Activated naive CD4-positive, alpha-beta T cell treated with anti-CD3 and anti-CD28 coated beads, Interleukin-2, amount 10 ng/mL, durations not matched to agents 7 days and 5 days (primary cell): ENCODE measurements around the gene DSCAML1.

Experiments used
- CTCF ChIA-PET: fragments of 350-600 bp; sonication (Branson Sonifier 250); formaldehyde crosslinking; loops from one replicate; lab custom pipeline; 2021; ENCODE audit warnings: antibody characterized with exemption; lab: Charles Lee
- DNase-seq: peaks from one replicate; pipeline ENCODE4 v3.0.0-alpha.2; 2020
- H3K27ac Mint-ChIP-seq: one replicate; pipeline ENCODE4 v1.8.0; 2021; ENCODE audit warnings: mild to moderate bottlenecking, moderate library complexity, mixed read lengths
- H3K27me3 Mint-ChIP-seq: one replicate; pipeline ENCODE4 v1.8.0; 2021; ENCODE audit warnings: mild to moderate bottlenecking, mixed read lengths
- H3K36me3 Mint-ChIP-seq: one replicate; pipeline ENCODE4 v1.8.0; 2021; ENCODE audit warnings: mixed read lengths
- H3K4me1 Mint-ChIP-seq: one replicate; pipeline ENCODE4 v1.8.0; 2021; ENCODE audit warnings: mixed read lengths
- H3K4me3 Mint-ChIP-seq: one replicate; pipeline ENCODE4 v1.8.0; 2021; ENCODE audit warnings: mild to moderate bottlenecking, moderate library complexity, mixed read lengths
- H3K9me3 Mint-ChIP-seq: one replicate; pipeline ENCODE4 v1.8.0; 2021; ENCODE audit warnings: mixed read lengths

The DSCAML1 gene

GRCh38 chr11:117658809-117659208, 138.2 kb downstream of the DSCAML1 start:
- Mint-ChIP-seq H3K36me3 (no peaks in the 10 kb centered on the region), H3K9me3 (no peaks in the 10 kb centered on the region), H3K27ac (no peak overlapping the region), H3K4me1 (no peaks in the 10 kb centered on the region), H3K4me3 (no peak overlapping the region), H3K27me3 (peaks cover 13% of the 10 kb centered on the region)
- no peak for DNase-seq
- CTCF ChIA-PET: no interaction called here

GRCh38 chr11:117657794-117658193, 139.2 kb downstream of the DSCAML1 start:
- CTCF ChIA-PET: no interaction called here

GRCh38 chr11:117654281-117655255, 142.4 kb downstream of the DSCAML1 start:
- DNase-seq: no peak
- Mint-ChIP-seq H3K9me3 (no peaks in the 10 kb centered on the region), H3K27ac (no peak overlapping the region), H3K27me3 (peaks cover 4% of the 10 kb centered on the region), H3K4me3 (no peak overlapping the region), H3K4me1 (no peaks in the 10 kb centered on the region), H3K36me3 (no peaks in the 10 kb centered on the region)
- CTCF ChIA-PET: no interaction called here

More at GRCh38 chr11:117657794-117658193, 139.2 kb downstream of the DSCAML1 start:
- no peak for DNase-seq
- Mint-ChIP-seq H3K4me3 (no peak overlapping the region), H3K27me3 (peaks cover 4% of the 10 kb centered on the region), H3K27ac (no peak overlapping the region), H3K4me1 (no peaks in the 10 kb centered on the region), H3K36me3 (no peaks in the 10 kb centered on the region), H3K9me3 (no peaks in the 10 kb centered on the region)

GRCh38 chr11:117652521-117652920, 144.5 kb downstream of the DSCAML1 start:
- no peak overlapping the region for H3K4me3 Mint-ChIP-seq
- no peaks in the 10 kb centered on the region for H3K36me3 Mint-ChIP-seq
- peaks cover 7% of the 10 kb centered on the region for H3K27me3 Mint-ChIP-seq
- CTCF ChIA-PET: no interaction called here
- no peaks in the 10 kb centered on the region for H3K9me3 Mint-ChIP-seq
- no peaks in the 10 kb centered on the region for H3K4me1 Mint-ChIP-seq
- DNase-seq: no peak
- H3K27ac Mint-ChIP-seq: no peak overlapping the region

- no peaks in the 10 kb centered on the region for H3K36me3 Mint-ChIP-seq
Observed at GRCh38 chr11:117649296-117650055, 147.5 kb downstream of the DSCAML1 start.

GRCh38 chr11:117647872-117648271, 149.1 kb downstream of the DSCAML1 start:
- H3K36me3 Mint-ChIP-seq: no peaks in the 10 kb centered on the region
- CTCF ChIA-PET: no interaction called here
- no peaks in the 10 kb centered on the region for H3K9me3 Mint-ChIP-seq
- H3K27me3 Mint-ChIP-seq: peaks cover 10% of the 10 kb centered on the region
- DNase-seq: no peak
- H3K4me1 Mint-ChIP-seq: no peaks in the 10 kb centered on the region
- no peak overlapping the region for H3K27ac Mint-ChIP-seq
- no peak overlapping the region for H3K4me3 Mint-ChIP-seq

More at GRCh38 chr11:117649296-117650055, 147.5 kb downstream of the DSCAML1 start:
- H3K9me3 Mint-ChIP-seq: no peaks in the 10 kb centered on the region
- H3K4me3 Mint-ChIP-seq: no peak overlapping the region
- no peaks in the 10 kb centered on the region for H3K4me1 Mint-ChIP-seq
- H3K27ac Mint-ChIP-seq: peak overlapping the region; percentile 31
- CTCF ChIA-PET: interaction anchor here (1.3 kb wide), 1 partner anchor 28 kb away, joined by 4 read pairs; no protein-coding TSS in a partner anchor
- H3K27me3 Mint-ChIP-seq: peaks cover 10% of the 10 kb centered on the region
- DNase-seq: no peak

GRCh38 chr11:117647207-117647606, 149.8 kb downstream of the DSCAML1 start:
- CTCF ChIA-PET: no interaction called here
- H3K4me3 Mint-ChIP-seq: no peak overlapping the region
- H3K36me3 Mint-ChIP-seq: no peaks in the 10 kb centered on the region
- H3K27me3 Mint-ChIP-seq: peaks cover 10% of the 10 kb centered on the region
- DNase-seq: no peak
- no peaks in the 10 kb centered on the region for H3K4me1 Mint-ChIP-seq
- no peak overlapping the region for H3K27ac Mint-ChIP-seq
- H3K9me3 Mint-ChIP-seq: no peaks in the 10 kb centered on the region

GRCh38 chr11:117646411-117646810, 150.6 kb downstream of the DSCAML1 start:
- Mint-ChIP-seq H3K36me3 (no peaks in the 10 kb centered on the region), H3K27ac (no peak overlapping the region), H3K27me3 (peaks cover 10% of the 10 kb centered on the region), H3K4me1 (no peaks in the 10 kb centered on the region), H3K9me3 (no peaks in the 10 kb centered on the region), H3K4me3 (no peak overlapping the region)
- DNase-seq: no peak
- CTCF ChIA-PET: no interaction called here

GRCh38 chr11:117644403-117645155, 152.4 kb downstream of the DSCAML1 start:
- Mint-ChIP-seq H3K27ac (no peak overlapping the region), H3K4me3 (no peak overlapping the region), H3K27me3 (peaks cover 10% of the 10 kb centered on the region), H3K4me1 (no peaks in the 10 kb centered on the region), H3K9me3 (no peaks in the 10 kb centered on the region), H3K36me3 (no peaks in the 10 kb centered on the region)
- DNase-seq: no peak
- CTCF ChIA-PET: no interaction called here

GRCh38 chr11:117643606-117644300, 153.3 kb downstream of the DSCAML1 start:
- CTCF ChIA-PET: no interaction called here
- Mint-ChIP-seq H3K27ac (no peak overlapping the region), H3K27me3 (peaks cover 10% of the 10 kb centered on the region), H3K9me3 (no peaks in the 10 kb centered on the region), H3K4me1 (no peaks in the 10 kb centered on the region), H3K4me3 (no peak overlapping the region), H3K36me3 (no peaks in the 10 kb centered on the region)
- no peak for DNase-seq

- Mint-ChIP-seq H3K27ac (no peak overlapping the region), H3K27me3 (peaks cover 7% of the 10 kb centered on the region), H3K9me3 (no peaks in the 10 kb centered on the region), H3K4me1 (no peaks in the 10 kb centered on the region), H3K4me3 (no peak overlapping the region), H3K36me3 (no peaks in the 10 kb centered on the region)
- no peak for DNase-seq
- CTCF ChIA-PET: no interaction called here
Observed at GRCh38 chr11:117642835-117643234, 154.2 kb downstream of the DSCAML1 start.

- CTCF ChIA-PET: no interaction called here
Observed at GRCh38 chr11:117642396-117642795, 154.6 kb downstream of the DSCAML1 start.

GRCh38 chr11:117641008-117641915, 155.8 kb downstream of the DSCAML1 start:
- H3K27me3 Mint-ChIP-seq: peaks cover 4% of the 10 kb centered on the region
- CTCF ChIA-PET: no interaction called here
- no peak overlapping the region for H3K27ac Mint-ChIP-seq
- H3K4me3 Mint-ChIP-seq: no peak overlapping the region
- no peaks in the 10 kb centered on the region for H3K4me1 Mint-ChIP-seq
- DNase-seq: no peak
- H3K36me3 Mint-ChIP-seq: no peaks in the 10 kb centered on the region
- H3K9me3 Mint-ChIP-seq: no peaks in the 10 kb centered on the region

More at GRCh38 chr11:117642396-117642795, 154.6 kb downstream of the DSCAML1 start:
- Mint-ChIP-seq H3K27me3 (peaks cover 3% of the 10 kb centered on the region), H3K9me3 (no peaks in the 10 kb centered on the region), H3K36me3 (no peaks in the 10 kb centered on the region), H3K4me1 (no peaks in the 10 kb centered on the region), H3K4me3 (no peak overlapping the region), H3K27ac (no peak overlapping the region)
- no peak for DNase-seq
